Esophagus squamous epithelium (tissue), 5 donors: ENCODE data around the gene DHTKD1. TPM values are rescaled to one million over a fixed set of nuclear protein-coding genes. Genes with fewer than 3 reads are reported as not detected.

Source experiments
- DNase-seq: peaks from one replicate; lab custom pipeline; 2025; lab: John Stamatoyannopoulos, UW
- H3K27ac ChIP-seq, 4 donors: fragments of 200-600 bp; sonication (generic); one replicate each; pipeline ENCODE4 v1.5.1; 2016 to 2019; ENCODE audit warnings: mild to moderate bottlenecking in 1 of 4
- H3K27me3 ChIP-seq, 4 donors: fragments of 200-600 bp; sonication (generic); 1 replicate in 3 of 4; 2 replicates in 1 of 4; pipeline versions ENCODE4 v1.5.1 to v1.6.0; 2017 to 2021; ENCODE audit warnings: antibody characterized with exemption in 1 of 4
- H3K36me3 ChIP-seq, 3 donors: fragments of 200-600 bp; sonication (generic); one replicate each; pipeline ENCODE4 v1.5.1; 2016 to 2019
- H3K4me1 ChIP-seq, 3 donors: fragments of 200-600 bp; sonication (generic); one replicate each; pipeline ENCODE4 v1.5.1; 2017 to 2019
- H3K4me3 ChIP-seq, 4 donors: fragments of 200-600 bp; sonication (generic); 1 replicate in 3 of 4; 2 replicates in 1 of 4; pipeline ENCODE4 v1.5.1; 2016 to 2019; ENCODE audit warnings: mild to moderate bottlenecking in 2 of 4, moderate library complexity in 1 of 4
- H3K9me3 ChIP-seq, 3 donors: fragments of 200-600 bp; sonication (generic); one replicate each; pipeline ENCODE4 v1.5.1; 2016 to 2019
- CTCF ChIP-seq, 6 experiments: fragments of 450-650 bp in 4 of 6; fragments of 200-600 bp in 2 of 6; sonication (generic) in 2 of 6; IDR thresholded peaks; one replicate each; pipeline ENCODE4 v1.5.1; 2016 to 2019; ENCODE audit warnings: antibody characterized with exemption in 6 of 6, mild to moderate bottlenecking in 4 of 6, moderate library complexity in 4 of 6
- POLR2A ChIP-seq, 4 donors: fragments of 450-650 bp; IDR thresholded peaks; one replicate each; pipeline ENCODE4 v1.6.1; 2017; ENCODE audit warnings: antibody characterized with exemption in 4 of 4, mild to moderate bottlenecking in 4 of 4, moderate library complexity in 3 of 4
- WGBS, 2 donors: methylation state at CpG; one replicate each; pipeline ENCODE4 v1.1.5; 2018; 5-methylcytosine and 5-hydroxymethylcytosine counted together
- intact Hi-C: fragments of 100-400 bp; cut with DNase I; formaldehyde crosslinking; loops from one replicate; pipeline ENCODE4 v1.15.0; 2022
- total RNA-seq, 4 donors: library from RNA; depleted of rRNA; stranded (reverse); fragments of >200 nt; gene quantifications; one replicate each; pipeline ENCODE4 v1.1.0, GENCODE V29; 2016
- donor health status: DM: yes; HTN: yes; CAD: no.

The DHTKD1 gene
- total RNA-seq, 4 donors from 2014 or later = 10.2 to 24.9 (median 16.9) TPM

- Histone ChIP-seq H3K27ac (no peak overlapping the region), H3K27me3 (no peaks in the 10 kb centered on the region), H3K36me3 (peaks cover 0 to 93% (median 5%) of the 10 kb centered on the region in 3 donors), H3K4me1 (peaks cover 0 to 4% (median 0%) of the 10 kb centered on the region in 3 donors), H3K4me3 (no peak overlapping the region), H3K9me3 (no peaks in the 10 kb centered on the region)
- DNase-seq = no peak
- intact Hi-C loops = no loop called here
- no peak for TF ChIP-seq POLR2A (IDR thresholded peaks at IDR 0.05)
- no peak for TF ChIP-seq CTCF (IDR thresholded peaks at IDR 0.05)
- 73 to 79% methylated on average over 5 of the region's 5 CpGs for WGBS, 2 donors
These were observed 29.0 kb downstream of the DHTKD1 start for GRCh38 chr10:12097791-12098190.

- Histone ChIP-seq H3K27me3 (no peaks in the 10 kb centered on the region), H3K4me3 (no peak overlapping the region), H3K9me3 (no peaks in the 10 kb centered on the region), H3K36me3 (peaks cover 0 to 93% (median 7%) of the 10 kb centered on the region in 3 donors), H3K27ac (no peak overlapping the region), H3K4me1 (peaks cover 0 to 4% (median 0%) of the 10 kb centered on the region in 3 donors)
- TF ChIP-seq POLR2A (IDR thresholded peaks at IDR 0.05) (no peak), CTCF (IDR thresholded peaks at IDR 0.05) (no peak)
- WGBS, 2 donors = 96 to 100% methylated on average over 4 of the region's 4 CpGs
- DNase-seq = no peak
- intact Hi-C loops = no loop called here
These were observed 30.2 kb downstream of the DHTKD1 start for GRCh38 chr10:12098966-12099365.

- H3K9me3 ChIP-seq = no peaks in the 10 kb centered on the region
- no peak overlapping the region for H3K4me3 ChIP-seq
- intact Hi-C loops = no loop called here
- DNase-seq = no peak
- no peak overlapping the region for H3K27ac ChIP-seq
- TF ChIP-seq CTCF (IDR thresholded peaks at IDR 0.05) = no peak
- WGBS, 2 donors = 83 to 88% methylated on average over 4 of the region's 4 CpGs
- H3K4me1 ChIP-seq = no peaks in the 10 kb centered on the region
- H3K36me3 ChIP-seq = peaks cover 4 to 100% (median 11%) of the 10 kb centered on the region in 3 donors
- no peaks in the 10 kb centered on the region for H3K27me3 ChIP-seq
These were observed 35.0 kb downstream of the DHTKD1 start for GRCh38 chr10:12103802-12104201.

GRCh38 chr10:12107781-12108180 is 39.0 kb downstream of the DHTKD1 start:
- TF ChIP-seq POLR2A (IDR thresholded peaks at IDR 0.05) (no peak), CTCF (IDR thresholded peaks at IDR 0.05) (no peak)
- no peak for DNase-seq
- Histone ChIP-seq H3K9me3 (no peaks in the 10 kb centered on the region), H3K36me3 (peaks cover 4 to 100% (median 20%) of the 10 kb centered on the region in 3 donors), H3K27ac (no peak overlapping the region), H3K27me3 (no peaks in the 10 kb centered on the region), H3K4me1 (no peaks in the 10 kb centered on the region), H3K4me3 (no peak overlapping the region)
- WGBS, 2 donors = 88 to 89% methylated on average over 14 of the region's 14 CpGs
- intact Hi-C loops = no loop called here

- no peaks in the 10 kb centered on the region for H3K9me3 ChIP-seq
- no peaks in the 10 kb centered on the region for H3K27me3 ChIP-seq
- WGBS, 2 donors = 93 to 96% methylated on average over 5 of the region's 5 CpGs
- H3K4me3 ChIP-seq = no peak overlapping the region
- intact Hi-C loops = no loop called here
- DNase-seq = no peak
- H3K4me1 ChIP-seq = no peaks in the 10 kb centered on the region
- no peak overlapping the region for H3K27ac ChIP-seq
- TF ChIP-seq CTCF (IDR thresholded peaks at IDR 0.05) (no peak), POLR2A (IDR thresholded peaks at IDR 0.05) (no peak)
- peaks cover 4 to 100% (median 19%) of the 10 kb centered on the region in 3 donors for H3K36me3 ChIP-seq
These were observed 40.5 kb downstream of the DHTKD1 start for GRCh38 chr10:12109286-12109685.
